ENCODE measurements around the gene NEK9.

NEK9 gene

DNA sequence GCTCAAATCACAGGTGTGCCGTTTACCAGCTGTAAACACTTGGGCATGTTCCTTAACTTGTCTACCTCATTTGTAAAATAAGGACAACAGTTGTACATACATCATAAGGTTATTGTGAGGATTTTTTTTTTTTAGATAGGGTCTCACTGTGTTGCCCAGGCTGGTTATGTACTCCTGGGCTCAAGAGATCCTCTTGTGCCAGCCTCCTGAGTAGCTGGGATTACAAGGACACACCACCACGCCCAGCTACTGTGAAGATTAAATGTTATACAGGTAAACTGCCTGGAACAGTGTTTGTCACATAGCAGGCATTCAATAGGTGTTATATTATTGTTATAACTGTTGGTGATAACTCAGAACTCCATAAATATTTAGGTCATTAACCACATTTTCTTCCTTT lies 36.8 kb upstream of the NEK9 start:
- peaks cover 90% of the 10 kb centered on the region for H3K79me2 ChIP-seq (ENCODE audit: low read length)
- no peak overlapping the region for H2AFZ ChIP-seq (ENCODE audit: low read length)
- no peak overlapping the region for H3K4me3 ChIP-seq (ENCODE audit: low read length)
- H3K4me1 ChIP-seq (ENCODE audit: low read length) = peaks cover 15% of the 10 kb centered on the region; the same call in 1 of the 2 replicates
- no peaks in the 10 kb centered on the region for H3K9me3 ChIP-seq (replicated peaks; ENCODE audit: insufficient read depth, low read length)
- no peak overlapping the region for H3K9ac ChIP-seq (ENCODE audit: low read length)
- H3K36me3 ChIP-seq (replicated peaks; ENCODE audit: insufficient read depth, low read length) = no peaks in the 10 kb centered on the region
- no peaks in the 10 kb centered on the region for H3F3A ChIP-seq (ENCODE audit: insufficient read depth, low read length)
- DNase-seq = no peak
- H3K27ac ChIP-seq (ENCODE audit: low read length) = no peak overlapping the region
- H3K27me3 ChIP-seq (replicated peaks; ENCODE audit: insufficient read depth, low read length) = no peaks in the 10 kb centered on the region
- no peaks in the 10 kb centered on the region for H3K9me2 ChIP-seq (replicated peaks; ENCODE audit: insufficient read depth, low read length)
- 0 out of 2 replicates have a peak, but pooled peaks cover 3% of the 10 kb centered on the region for H4K20me1 ChIP-seq (ENCODE audit: insufficient read depth, low read length)
- no peak for TF ChIP-seq EZH2 (optimal IDR thresholded peaks at IDR 0.05; ENCODE audit: low read depth, low read length)
- no peak for TF ChIP-seq EZH2phosphoT487 (IDR thresholded peaks at IDR 0.05; ENCODE audit: low read length)
- H3K4me2 ChIP-seq (ENCODE audit: low read depth, low read length) = no peak overlapping the region

DNA sequence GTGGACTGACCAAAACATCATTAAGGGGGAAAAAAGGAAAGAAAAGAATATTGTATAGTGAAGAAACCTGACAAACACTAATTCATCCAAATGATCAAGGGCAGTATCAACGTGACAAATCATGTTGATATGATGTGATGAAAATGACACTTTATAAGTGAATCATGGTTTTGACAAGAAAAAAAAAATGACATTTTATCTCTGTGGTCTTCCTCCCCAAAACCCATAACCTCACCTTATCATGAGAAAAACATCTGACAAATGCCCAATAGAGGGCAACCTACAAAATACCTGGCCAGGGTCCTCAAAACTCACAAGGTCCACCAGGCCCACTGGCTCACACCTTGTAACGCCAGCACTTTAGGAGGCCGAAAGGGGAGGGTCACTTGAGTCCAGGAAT lies 35.8 kb upstream of the NEK9 start:
- no peak overlapping the region for H2AFZ ChIP-seq (ENCODE audit: low read length)
- H3K9me2 ChIP-seq (replicated peaks; ENCODE audit: insufficient read depth, low read length) = no peaks in the 10 kb centered on the region
- no peak for DNase-seq
- no peak overlapping the region for H3K4me2 ChIP-seq (ENCODE audit: low read depth, low read length)
- H3K4me3 ChIP-seq (ENCODE audit: low read length) = no peak overlapping the region
- no peaks in the 10 kb centered on the region for H3K36me3 ChIP-seq (replicated peaks; ENCODE audit: insufficient read depth, low read length)
- H3K4me1 ChIP-seq (ENCODE audit: low read length) = peaks cover 15% of the 10 kb centered on the region; the same call in 1 of the 2 replicates
- TF ChIP-seq EZH2phosphoT487 (IDR thresholded peaks at IDR 0.05; ENCODE audit: low read length) (no peak), EZH2 (optimal IDR thresholded peaks at IDR 0.05; ENCODE audit: low read depth, low read length) (no peak)
- TF ChIP-seq, protein P1, sequence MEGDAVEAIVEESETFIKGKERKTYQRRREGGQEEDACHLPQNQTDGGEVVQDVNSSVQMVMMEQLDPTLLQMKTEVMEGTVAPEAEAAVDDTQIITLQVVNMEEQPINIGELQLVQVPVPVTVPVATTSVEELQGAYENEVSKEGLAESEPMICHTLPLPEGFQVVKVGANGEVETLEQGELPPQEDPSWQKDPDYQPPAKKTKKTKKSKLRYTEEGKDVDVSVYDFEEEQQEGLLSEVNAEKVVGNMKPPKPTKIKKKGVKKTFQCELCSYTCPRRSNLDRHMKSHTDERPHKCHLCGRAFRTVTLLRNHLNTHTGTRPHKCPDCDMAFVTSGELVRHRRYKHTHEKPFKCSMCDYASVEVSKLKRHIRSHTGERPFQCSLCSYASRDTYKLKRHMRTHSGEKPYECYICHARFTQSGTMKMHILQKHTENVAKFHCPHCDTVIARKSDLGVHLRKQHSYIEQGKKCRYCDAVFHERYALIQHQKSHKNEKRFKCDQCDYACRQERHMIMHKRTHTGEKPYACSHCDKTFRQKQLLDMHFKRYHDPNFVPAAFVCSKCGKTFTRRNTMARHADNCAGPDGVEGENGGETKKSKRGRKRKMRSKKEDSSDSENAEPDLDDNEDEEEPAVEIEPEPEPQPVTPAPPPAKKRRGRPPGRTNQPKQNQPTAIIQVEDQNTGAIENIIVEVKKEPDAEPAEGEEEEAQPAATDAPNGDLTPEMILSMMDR (IDR thresholded peaks at IDR 0.05; ENCODE audit: low read length) = no peak
- no peak overlapping the region for H3K27ac ChIP-seq (ENCODE audit: low read length)
- no peaks in the 10 kb centered on the region for H3F3A ChIP-seq (ENCODE audit: insufficient read depth, low read length)
- no peak overlapping the region for H3K9ac ChIP-seq (ENCODE audit: low read length)
- H3K9me3 ChIP-seq (replicated peaks; ENCODE audit: insufficient read depth, low read length) = no peaks in the 10 kb centered on the region
- H3K79me2 ChIP-seq (ENCODE audit: low read length) = peaks cover 89% of the 10 kb centered on the region
- no peaks in the 10 kb centered on the region for H3K27me3 ChIP-seq (replicated peaks; ENCODE audit: insufficient read depth, low read length)
- H4K20me1 ChIP-seq (ENCODE audit: insufficient read depth, low read length) = no peaks in the 10 kb centered on the region

DNA sequence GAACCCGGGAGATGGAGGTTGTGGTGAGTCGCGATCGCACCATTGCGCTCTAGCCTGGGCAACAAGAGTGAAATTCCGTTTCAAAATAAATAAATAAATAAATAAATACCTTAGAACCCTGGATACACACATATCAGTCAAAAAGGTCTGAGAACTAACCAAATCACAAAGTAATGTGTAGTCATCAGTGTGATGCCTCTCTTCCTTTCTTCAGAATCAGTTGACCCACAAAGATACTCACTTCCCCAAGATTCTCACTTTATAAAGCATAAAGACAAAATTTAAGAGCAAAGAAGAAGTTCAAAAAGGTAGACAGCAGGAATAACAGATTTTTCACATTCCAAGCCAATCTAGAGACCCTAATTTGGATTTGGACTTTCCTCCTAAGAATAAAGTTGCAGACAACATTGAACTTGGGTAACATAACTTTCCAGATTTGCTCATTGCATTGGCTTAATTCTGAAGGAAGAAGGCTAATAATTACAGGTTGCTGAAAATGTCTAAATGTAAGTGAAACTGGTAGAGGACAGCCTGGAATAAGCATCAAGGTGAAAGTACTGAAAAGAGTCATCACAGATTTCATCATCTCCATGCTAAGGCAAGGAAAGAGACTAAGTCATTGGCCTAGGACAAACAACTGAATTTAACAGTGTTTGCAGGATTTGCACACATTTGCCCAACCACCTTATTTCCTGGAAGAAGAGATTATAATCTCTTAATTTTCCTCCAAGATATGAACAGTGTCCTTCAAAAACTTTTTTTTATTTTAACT lies 32.2 kb upstream of the NEK9 start:
- Histone ChIP-seq H3K4me1 (ENCODE audit: low read length) (peaks cover 15% of the 10 kb centered on the region; the same call in 1 of the 2 replicates), H3F3A (ENCODE audit: insufficient read depth, low read length) (no peaks in the 10 kb centered on the region), H3K27ac (ENCODE audit: low read length) (peak overlapping the region; percentile 22; the same call in 1 of the 2 replicates), H3K4me3 (ENCODE audit: low read length) (no peak overlapping the region), H3K9ac (ENCODE audit: low read length) (no peak overlapping the region), H3K9me2 (replicated peaks; ENCODE audit: insufficient read depth, low read length) (no peaks in the 10 kb centered on the region), H3K79me2 (ENCODE audit: low read length) (peaks cover 82% of the 10 kb centered on the region), H3K36me3 (replicated peaks; ENCODE audit: insufficient read depth, low read length) (no peaks in the 10 kb centered on the region), H3K27me3 (replicated peaks; ENCODE audit: insufficient read depth, low read length) (no peaks in the 10 kb centered on the region), H3K9me3 (replicated peaks; ENCODE audit: insufficient read depth, low read length) (no peaks in the 10 kb centered on the region), H3K4me2 (ENCODE audit: low read depth, low read length) (no peak overlapping the region), H2AFZ (ENCODE audit: low read length) (no peak overlapping the region), H4K20me1 (ENCODE audit: insufficient read depth, low read length) (no peaks in the 10 kb centered on the region)
- DNase-seq = peak; percentile 14
- no peak for TF ChIP-seq EZH2 (optimal IDR thresholded peaks at IDR 0.05; ENCODE audit: low read depth, low read length)
- TF ChIP-seq EZH2phosphoT487 (IDR thresholded peaks at IDR 0.05; ENCODE audit: low read length) = no peak
- TF ChIP-seq, protein P1 (IDR thresholded peaks at IDR 0.05; ENCODE audit: low read length) = no peak

DNA sequence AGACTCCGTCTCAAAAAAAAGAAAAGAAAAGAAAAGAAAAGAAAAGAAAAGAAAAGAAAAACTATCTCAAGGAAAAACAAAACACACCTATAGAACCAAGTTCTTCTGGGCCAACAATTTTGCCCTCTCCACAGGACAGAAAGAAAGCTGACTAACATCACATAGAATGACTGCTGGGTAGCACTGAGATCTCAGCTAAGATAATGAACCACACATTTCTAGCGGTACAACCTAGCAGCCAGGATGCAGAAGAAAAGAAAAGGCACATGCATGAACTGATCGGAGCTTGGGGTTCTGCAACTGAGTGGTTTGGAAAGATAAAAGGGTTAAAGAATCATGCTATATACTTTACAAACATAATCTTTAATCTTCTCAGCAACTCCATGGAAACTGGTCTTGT lies 30.1 kb upstream of the NEK9 start:
- no peak overlapping the region for H3K9ac ChIP-seq (ENCODE audit: low read length)
- H3K36me3 ChIP-seq (replicated peaks; ENCODE audit: insufficient read depth, low read length) = no peaks in the 10 kb centered on the region
- peaks cover 77% of the 10 kb centered on the region for H3K79me2 ChIP-seq (ENCODE audit: low read length)
- no peaks in the 10 kb centered on the region for H3K9me3 ChIP-seq (replicated peaks; ENCODE audit: insufficient read depth, low read length)
- no peak overlapping the region for H3K4me3 ChIP-seq (ENCODE audit: low read length)
- H3F3A ChIP-seq (ENCODE audit: insufficient read depth, low read length) = no peaks in the 10 kb centered on the region
- no peaks in the 10 kb centered on the region for H3K27me3 ChIP-seq (replicated peaks; ENCODE audit: insufficient read depth, low read length)
- TF ChIP-seq EZH2phosphoT487 (IDR thresholded peaks at IDR 0.05; ENCODE audit: low read length) = no peak
- TF ChIP-seq, protein P1 (IDR thresholded peaks at IDR 0.05; ENCODE audit: low read length) = no peak
- no peak for TF ChIP-seq EZH2 (optimal IDR thresholded peaks at IDR 0.05; ENCODE audit: low read depth, low read length)
- no peaks in the 10 kb centered on the region for H3K9me2 ChIP-seq (replicated peaks; ENCODE audit: insufficient read depth, low read length)
- no peak overlapping the region for H3K27ac ChIP-seq (ENCODE audit: low read length)
- no peaks in the 10 kb centered on the region for H4K20me1 ChIP-seq (ENCODE audit: insufficient read depth, low read length)
- no peak overlapping the region for H2AFZ ChIP-seq (ENCODE audit: low read length)
- peaks cover 15% of the 10 kb centered on the region; the same call in 1 of the 2 replicates for H3K4me1 ChIP-seq (ENCODE audit: low read length)
- no peak overlapping the region for H3K4me2 ChIP-seq (ENCODE audit: low read depth, low read length)
- no peak for DNase-seq

All from MM.1S (cell line).